Mesenchymal stem cell (in vitro differentiated cells and primary cell): ENCODE data around the gene PRSS33.

Source experiments
- DNase-seq: peaks from one replicate; pipeline ENCODE4 v3.0.0-alpha.2; 2013
- H2AFZ ChIP-seq: one replicate; pipeline ENCODE4 v1.6.1; 2013; ENCODE audit warnings: low read depth, mild to moderate bottlenecking, control low read depth, inconsistent platforms, low read length, moderate library complexity
- H2AK5ac ChIP-seq: 2 replicates; pipeline ENCODE4 v1.6.1; 2013; ENCODE audit warnings: low read length, moderate library complexity, mild to moderate bottlenecking, inconsistent platforms; ENCODE audit not compliant: severe bottlenecking
- H2BK120ac ChIP-seq: one replicate; pipeline ENCODE4 v1.6.1; 2013; ENCODE audit warnings: low read depth, mild to moderate bottlenecking, inconsistent platforms, low read length, moderate library complexity
- H2BK12ac ChIP-seq, 2 experiments: one replicate each; pipeline ENCODE4 v1.6.1; 2013; ENCODE audit warnings: inconsistent platforms in 2 of 2, low read length in 2 of 2, mild to moderate bottlenecking in 2 of 2, moderate library complexity in 2 of 2, control low read depth in 1 of 2
- H2BK15ac ChIP-seq: one replicate; pipeline ENCODE4 v1.6.1; 2013; ENCODE audit warnings: mild to moderate bottlenecking, low read depth, inconsistent platforms; ENCODE audit not compliant: poor library complexity, severe bottlenecking
- H2BK5ac ChIP-seq: 2 replicates; pipeline ENCODE4 v1.6.1; 2013; ENCODE audit warnings: low read depth, mild to moderate bottlenecking, low read length, control low read depth, inconsistent platforms; ENCODE audit not compliant: poor library complexity, severe bottlenecking
- H3K14ac ChIP-seq, 2 experiments: one replicate each; pipeline ENCODE4 v1.6.1; 2013; ENCODE audit warnings: inconsistent platforms in 2 of 2, low read length in 2 of 2, control low read depth in 1 of 2, mild to moderate bottlenecking in 1 of 2, moderate library complexity in 1 of 2
- H3K18ac ChIP-seq, 2 experiments: one replicate each; pipeline ENCODE4 v1.6.1; 2013; ENCODE audit warnings: inconsistent platforms in 2 of 2, low read length in 2 of 2, control low read depth in 1 of 2, low read depth in 1 of 2, mild to moderate bottlenecking in 1 of 2
- H3K23ac ChIP-seq, 2 experiments: one replicate each; pipeline ENCODE4 v1.6.1; 2013; ENCODE audit warnings: inconsistent platforms in 2 of 2, low read length in 2 of 2, mild to moderate bottlenecking in 2 of 2, moderate library complexity in 2 of 2, control low read depth in 1 of 2
- H3K27ac ChIP-seq: 2 replicates; pipeline ENCODE4 v1.5.1; 2013; ENCODE audit warnings: mild to moderate bottlenecking, moderate library complexity, low read length, control low read depth, inconsistent platforms; ENCODE audit not compliant: poor library complexity, severe bottlenecking
- H3K27me3 ChIP-seq, 2 experiments: 2 replicates each; pipeline versions ENCODE4 v1.6.1 to v1.7.0; 2013; ENCODE audit warnings: low read length in 2 of 2, mild to moderate bottlenecking in 2 of 2, moderate library complexity in 2 of 2, control low read depth in 1 of 2, inconsistent platforms in 1 of 2; ENCODE audit not compliant: control insufficient read depth in 1 of 2, insufficient read depth in 1 of 2
- H3K36me3 ChIP-seq, 2 experiments: 2 replicates each; pipeline versions ENCODE4 v1.6.1 to v1.7.0; 2013; ENCODE audit warnings: low read length in 2 of 2, control low read depth in 1 of 2, inconsistent platforms in 1 of 2, low read depth in 1 of 2, mild to moderate bottlenecking in 1 of 2; ENCODE audit not compliant: insufficient read depth in 2 of 2, control insufficient read depth in 1 of 2
- H3K4ac ChIP-seq, 2 experiments: one replicate each; pipeline ENCODE4 v1.6.1; 2013; ENCODE audit warnings: inconsistent platforms in 2 of 2, low read length in 2 of 2, mild to moderate bottlenecking in 2 of 2, moderate library complexity in 2 of 2, control low read depth in 1 of 2, low read depth in 1 of 2
- H3K4me1 ChIP-seq: 2 replicates; pipeline ENCODE4 v1.6.1; 2013; ENCODE audit warnings: low read depth, low read length, control low read depth; ENCODE audit not compliant: control insufficient read depth, insufficient read depth
- H3K4me2 ChIP-seq: 2 replicates; pipeline ENCODE4 v1.6.1; 2013; ENCODE audit warnings: low read length, mild to moderate bottlenecking, inconsistent platforms; ENCODE audit not compliant: poor library complexity, severe bottlenecking
- H3K4me3 ChIP-seq, 2 experiments: 2 replicates each; pipeline versions ENCODE4 v1.5.1 to v1.7.0; 2013; ENCODE audit warnings: low read length in 2 of 2, mild to moderate bottlenecking in 2 of 2, control low read depth in 1 of 2, low read depth in 1 of 2; ENCODE audit not compliant: insufficient read depth in 1 of 2
- H3K79me1 ChIP-seq: replicated peaks from 2 replicates; pipeline ENCODE4 v1.6.1; 2013; ENCODE audit warnings: mild to moderate bottlenecking, control low read depth, low read length, inconsistent platforms; ENCODE audit not compliant: poor library complexity, severe bottlenecking
- H3K9ac ChIP-seq: 2 replicates; pipeline ENCODE4 v1.7.0; 2013; ENCODE audit warnings: mild to moderate bottlenecking, low read length, moderate library complexity
- H3K9me3 ChIP-seq: 2 replicates; pipeline ENCODE4 v1.7.0; 2013; ENCODE audit warnings: mild to moderate bottlenecking, low read length; ENCODE audit not compliant: control insufficient read depth
- H4K8ac ChIP-seq: one replicate; pipeline ENCODE4 v1.6.1; 2013; ENCODE audit warnings: inconsistent platforms, mild to moderate bottlenecking, low read length, moderate library complexity
- H4K91ac ChIP-seq: one replicate; pipeline ENCODE4 v1.6.1; 2013; ENCODE audit warnings: mild to moderate bottlenecking, low read length, inconsistent platforms
- WGBS: methylation state at CpG from one replicate; pipeline ENCODE4 v1.1.7; 2013; ENCODE audit warnings: mixed read lengths; 5-methylcytosine and 5-hydroxymethylcytosine counted together

Gene PRSS33

DNA sequence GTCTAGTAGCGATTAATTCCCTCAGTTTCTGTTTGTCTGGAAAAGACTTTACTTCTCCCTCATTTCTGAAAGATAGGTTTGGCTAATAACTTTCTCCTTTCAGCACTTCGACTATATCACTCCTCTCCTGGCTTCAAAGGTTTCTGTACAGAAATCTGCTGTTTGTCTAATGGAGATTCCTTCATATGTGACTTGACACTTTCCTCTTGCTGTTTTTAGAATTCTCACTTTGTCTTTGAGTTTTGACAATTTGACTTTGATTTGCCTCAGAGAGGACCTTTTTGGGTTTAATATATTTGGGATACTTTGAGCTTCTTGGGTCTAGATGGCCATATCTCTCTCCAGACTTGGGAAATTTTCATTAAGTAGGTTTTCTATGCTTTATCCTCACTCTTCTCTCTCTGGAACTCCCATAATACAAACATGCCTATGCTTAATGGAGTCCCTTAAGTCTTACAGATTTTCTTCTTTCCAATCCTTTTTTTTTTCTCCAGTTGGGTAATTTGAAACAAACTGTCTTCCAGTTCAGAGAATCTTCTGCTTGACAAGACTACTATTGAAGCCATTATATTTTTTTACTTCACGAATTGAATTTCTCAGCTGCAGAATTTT is 21.9 kb upstream of the PRSS33 start:
- Histone ChIP-seq H3K14ac (no peak overlapping the region), H2AK5ac (no peak overlapping the region), H4K91ac (no peak overlapping the region), H3K18ac (no peak overlapping the region), H2AFZ (no peak overlapping the region), H3K9ac (no peak overlapping the region), H3K4me3 (no peak overlapping the region), H2BK12ac (no peak overlapping the region), H3K23ac (no peak overlapping the region), H4K8ac (no peak overlapping the region), H3K79me1 (no peaks in the 10 kb centered on the region), H3K9me3 (peaks cover 26% of the 10 kb centered on the region), H2BK15ac (no peak overlapping the region), H2BK5ac (no peak overlapping the region), H3K4me2 (no peak overlapping the region), H2BK120ac (no peak overlapping the region), H3K4ac (no peak overlapping the region), H3K4me1 (peaks cover 6% of the 10 kb centered on the region), H3K27ac (no peak overlapping the region), H3K27me3 (peaks cover 32 to 72% of the 10 kb centered on the region in 2 experiments), H3K36me3 (no peaks in the 10 kb centered on the region)
- DNase-seq, result no peak
- WGBS, result 77% methylated on average over 2 of the region's 3 CpGs

DNA sequence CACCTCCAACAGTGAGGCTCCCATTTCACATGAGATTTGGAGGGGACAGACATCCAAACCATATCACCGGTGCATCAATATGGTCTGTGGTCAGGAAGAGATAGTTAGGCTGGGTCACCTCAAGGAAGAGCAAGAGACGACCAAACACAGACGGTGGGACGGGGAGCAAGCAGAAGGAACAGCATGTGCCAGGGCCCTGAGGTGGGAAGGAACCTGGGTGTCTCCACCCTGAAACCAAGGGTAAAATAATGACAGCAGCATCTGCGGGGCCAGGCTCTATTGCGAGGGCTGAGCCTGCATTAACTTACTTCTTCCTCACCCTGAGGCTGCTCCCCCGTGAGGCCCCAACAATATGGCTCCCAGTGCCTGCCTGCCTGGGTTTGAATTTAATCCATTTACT is 20.8 kb upstream of the PRSS33 start:
- Histone ChIP-seq H4K8ac (no peak overlapping the region), H3K27me3 (peaks cover 35 to 73% of the 10 kb centered on the region in 2 experiments), H2BK15ac (no peak overlapping the region), H3K9ac (no peak overlapping the region), H2BK5ac (no peak overlapping the region), H3K4me1 (peaks cover 6% of the 10 kb centered on the region), H3K23ac (no peak overlapping the region), H3K9me3 (peaks cover 37% of the 10 kb centered on the region), H2AFZ (no peak overlapping the region), H3K36me3 (no peaks in the 10 kb centered on the region), H3K79me1 (no peaks in the 10 kb centered on the region), H3K4ac (no peak overlapping the region), H2BK12ac (no peak overlapping the region), H3K14ac (no peak overlapping the region), H2BK120ac (no peak overlapping the region), H3K27ac (no peak overlapping the region), H3K4me3 (no peak overlapping the region), H3K4me2 (no peak overlapping the region), H3K18ac (no peak overlapping the region), H2AK5ac (no peak overlapping the region), H4K91ac (no peak overlapping the region)
- no peak for DNase-seq
- WGBS, result 93% methylated on average over 5 of the region's 7 CpGs

DNA sequence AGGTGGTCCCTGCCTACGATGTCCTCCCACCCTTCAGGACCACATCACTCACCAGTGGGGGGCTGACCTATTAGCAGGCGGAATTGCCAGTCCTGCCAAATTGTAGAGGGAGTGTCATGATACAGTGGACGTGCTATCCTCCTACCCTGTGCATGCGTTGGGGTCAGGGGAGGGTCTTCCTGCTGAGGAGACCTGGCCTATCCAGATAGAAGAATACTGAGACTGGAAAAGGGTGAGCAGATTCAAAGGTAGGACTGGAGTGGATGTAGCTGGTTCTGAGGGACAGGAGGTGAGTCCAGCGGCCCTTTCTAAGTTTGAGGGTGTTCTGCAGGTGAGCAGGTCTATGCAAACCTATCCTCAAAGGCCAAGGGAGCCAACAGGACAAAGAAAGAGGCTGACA is 18.9 kb upstream of the PRSS33 start:
- no peak overlapping the region for H2BK120ac ChIP-seq
- H3K23ac ChIP-seq, result no peak overlapping the region
- no peak overlapping the region for H2BK5ac ChIP-seq
- H3K36me3 ChIP-seq, result no peaks in the 10 kb centered on the region
- no peak overlapping the region for H2AK5ac ChIP-seq
- no peak overlapping the region for H4K8ac ChIP-seq
- no peak overlapping the region for H3K9ac ChIP-seq
- no peak overlapping the region for H3K14ac ChIP-seq
- H3K9me3 ChIP-seq, result peaks cover 42% of the 10 kb centered on the region
- no peak overlapping the region for H4K91ac ChIP-seq
- H3K4ac ChIP-seq, result no peak overlapping the region
- H3K79me1 ChIP-seq, result no peaks in the 10 kb centered on the region
- H2AFZ ChIP-seq, result no peak overlapping the region
- no peak overlapping the region for H3K27ac ChIP-seq
- H3K18ac ChIP-seq, result no peak overlapping the region
- H3K4me2 ChIP-seq, result no peak overlapping the region
- H3K4me1 ChIP-seq, result no peaks in the 10 kb centered on the region
- no peak overlapping the region for H2BK12ac ChIP-seq
- 81% methylated on average over 5 of the region's 5 CpGs for WGBS
- no peak for DNase-seq
- H3K27me3 ChIP-seq, result peaks cover 24 to 61% of the 10 kb centered on the region in 2 experiments
- no peak overlapping the region for H2BK15ac ChIP-seq
- H3K4me3 ChIP-seq, result no peak overlapping the region

DNA sequence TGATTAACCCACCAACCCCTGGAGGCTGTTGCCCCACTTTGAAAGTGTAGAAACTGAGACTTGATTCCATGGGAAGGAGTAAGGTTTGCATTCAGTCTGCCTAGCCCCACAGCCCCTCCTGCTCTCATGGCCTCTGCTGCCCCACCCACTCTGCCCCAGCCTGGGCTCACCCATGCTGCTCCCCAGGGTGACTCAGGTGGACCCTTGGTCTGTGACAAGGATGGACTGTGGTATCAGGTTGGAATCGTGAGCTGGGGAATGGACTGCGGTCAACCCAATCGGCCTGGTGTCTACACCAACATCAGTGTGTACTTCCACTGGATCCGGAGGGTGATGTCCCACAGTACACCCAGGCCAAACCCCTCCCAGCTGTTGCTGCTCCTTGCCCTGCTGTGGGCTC is 17.4 kb upstream of the PRSS33 start:
- H3K27ac ChIP-seq, result no peak overlapping the region
- H3K27me3 ChIP-seq, result peaks cover 13 to 50% of the 10 kb centered on the region in 2 experiments
- no peak overlapping the region for H3K4me3 ChIP-seq
- H2BK12ac ChIP-seq, result no peak overlapping the region
- no peaks in the 10 kb centered on the region for H3K79me1 ChIP-seq
- WGBS, result 97% methylated on average over 4 of the region's 4 CpGs
- no peaks in the 10 kb centered on the region for H3K4me1 ChIP-seq
- no peak overlapping the region for H3K23ac ChIP-seq
- H2BK15ac ChIP-seq, result no peak overlapping the region
- H2BK120ac ChIP-seq, result no peak overlapping the region
- no peak overlapping the region for H4K8ac ChIP-seq
- H3K36me3 ChIP-seq, result no peaks in the 10 kb centered on the region
- no peak overlapping the region for H3K18ac ChIP-seq
- no peak overlapping the region for H2AK5ac ChIP-seq
- no peak overlapping the region for H2AFZ ChIP-seq
- no peak overlapping the region for H3K4ac ChIP-seq
- peaks cover 42% of the 10 kb centered on the region for H3K9me3 ChIP-seq
- H3K4me2 ChIP-seq, result no peak overlapping the region
- no peak overlapping the region for H3K9ac ChIP-seq
- no peak overlapping the region for H4K91ac ChIP-seq
- DNase-seq, result no peak
- no peak overlapping the region for H3K14ac ChIP-seq
- no peak overlapping the region for H2BK5ac ChIP-seq
